ENCODE data around the gene GLI2. TPM values are rescaled to one million over a fixed set of nuclear protein-coding genes. Genes with fewer than 3 reads are reported as not detected.

Gene GLI2
- total and polyA plus RNA-seq, 2 of the 8 experiments (the other 6 are each of a cell fraction or from before 2014, with no cell fraction given), result 18.4 to 46.9 TPM

GRCh38 chr2:120685974-120686297 lies 49.7 kb upstream of the GLI2 start:
- no peaks in the 10 kb centered on the region for H3K9me3 ChIP-seq (ENCODE audit: insufficient read depth in 2 of 2, low read depth in 1 of 2, low read length in 1 of 2)
- no peaks in the 10 kb centered on the region for H3K4me1 ChIP-seq (replicated peaks in 1 of 4; ENCODE audit: control insufficient read depth in 3 of 4, insufficient read depth in 4 of 4, low read length in 3 of 4)
- DNase-seq (ENCODE audit: low read depth in 1 of 2, low spot score in 2 of 2) (no peak), FAIRE-seq (no peak)
- POLR2A ChIA-PET (ENCODE audit: partially characterized antibody), result interaction anchor here (1.4 kb wide), 1 partner anchor 389 kb away, joined by 10 read pairs; no protein-coding TSS in a partner anchor
- no peak overlapping the region for H3K18ac ChIP-seq (ENCODE audit: extremely low read depth, low read length)
- no peaks in the 10 kb centered on the region for H3K79me1 ChIP-seq (ENCODE audit: low read depth, low read length)
- no peak overlapping the region for H3K27ac ChIP-seq (ENCODE audit: low read depth, low read length)
- H3K4ac ChIP-seq (replicated peaks; ENCODE audit: insufficient read length, low read depth, low read length), result no peak overlapping the region
- H3K56ac ChIP-seq (replicated peaks; ENCODE audit: insufficient read length, low read depth, low read length), result no peak overlapping the region
- no peak overlapping the region for H4K91ac ChIP-seq (replicated peaks; ENCODE audit: insufficient read length, low read length)
- no peaks in the 10 kb centered on the region for H4K20me1 ChIP-seq (replicated peaks in 1 of 2; ENCODE audit: control insufficient read depth in 1 of 2, insufficient read depth in 2 of 2, low read length in 2 of 2)
- H3K23ac ChIP-seq (ENCODE audit: insufficient read length), result no peak overlapping the region
- no peak overlapping the region for H2BK120ac ChIP-seq (replicated peaks; ENCODE audit: low read depth, low read length)
- H4K8ac ChIP-seq (ENCODE audit: extremely low read depth, insufficient read depth, low read length), result no peak overlapping the region; the same call in 1 of the 2 replicates
- H2BK20ac ChIP-seq (ENCODE audit: low read length), result no peak overlapping the region
- CTCF ChIA-PET (ENCODE audit: partially characterized antibody), result interaction anchor here (0.7 to 9.6 kb wide), 19 partner anchors 9 to 614 kb away, joined by 3 to 88 read pairs (median 3); no protein-coding TSS in a partner anchor
- 90% methylated on average over 12 of the region's 12 CpGs; no CpG with 5 or more reads in 1 of the 2 experiments for WGBS, 2 experiments (ENCODE audit: extremely low coverage in 1 of 2, insufficient coverage in 1 of 2, insufficient read length in 1 of 2, insufficient replicate concordance in 2 of 2, low coverage in 1 of 2, low lambda C conversion rate in 2 of 2, missing lambda C conversion rate in 1 of 2)
- no peak overlapping the region for H2BK5ac ChIP-seq (ENCODE audit: low read depth, low read length)
- no peaks in the 10 kb centered on the region for H3K36me3 ChIP-seq (ENCODE audit: control insufficient read depth in 2 of 4, insufficient read depth in 4 of 4, low read length in 3 of 4)
- H2AK5ac ChIP-seq (ENCODE audit: low read depth, low read length), result no peak overlapping the region
- no peak overlapping the region for H3K4me2 ChIP-seq (ENCODE audit: insufficient read depth in 1 of 2, low read depth in 2 of 2, low read length in 2 of 2)
- H2AFZ ChIP-seq (ENCODE audit: low read length), result no peak overlapping the region
- no peak overlapping the region for H4K5ac ChIP-seq (ENCODE audit: insufficient read length, low read depth, low read length)
- peaks cover 0 to 6% (median 1%) of the 10 kb centered on the region in 4 experiments; a peak in 4 of 7 replicates for H3K27me3 ChIP-seq (replicated peaks in 1 of 4; ENCODE audit: control insufficient read depth in 3 of 4, extremely low read depth in 1 of 4, insufficient read depth in 3 of 4, low read length in 3 of 4)
- H2BK12ac ChIP-seq (ENCODE audit: low read depth, low read length), result no peak overlapping the region
- H3K23me2 ChIP-seq (ENCODE audit: low read depth, low read length), result no peaks in the 10 kb centered on the region
- H2BK15ac ChIP-seq (ENCODE audit: low read length), result no peak overlapping the region
- no peak overlapping the region for H3K4me3 ChIP-seq (ENCODE audit: extremely low read depth in 1 of 4, insufficient read depth in 2 of 4, low read depth in 3 of 4, low read length in 4 of 4)
- no peak overlapping the region for H3K9ac ChIP-seq (replicated peaks in 1 of 4; ENCODE audit: extremely low read depth in 1 of 4, low read depth in 3 of 4, low read length in 3 of 4)
- no peak overlapping the region for H3K14ac ChIP-seq (ENCODE audit: insufficient read length)
- 0 out of 4 replicates have a peak, but pooled peaks cover 0 to 3% of the 10 kb centered on the region in 2 experiments for H3K79me2 ChIP-seq (ENCODE audit: control insufficient read depth in 1 of 2, insufficient read depth in 2 of 2, low read length in 2 of 2)

Measured in H1 (cell line).